Small intestine (tissue), 7 donors: ENCODE results near the gene PODXL2. TPM values are rescaled to one million over a fixed set of nuclear protein-coding genes. Genes with fewer than 3 reads are reported as not detected.

Experiments used
- DNase-seq, 2 donors: peaks; one replicate each; pipeline versions ENCODE4 v3.0.0 to v3.0.0-alpha.2; 2013
- FAIRE-seq: peaks from 2 replicates; lab custom pipeline; 2012; peaks lifted over from hg19 to GRCh38; lab: Jason Lieb, UNC
- H3K27ac ChIP-seq, 3 donors: one replicate each; pipeline ENCODE4 v1.5.1; 2013; ENCODE audit warnings: low read length in 2 of 3, mild to moderate bottlenecking in 2 of 3, control low read depth in 1 of 3, inconsistent platforms in 1 of 3, low read depth in 1 of 3, moderate library complexity in 1 of 3
- H3K27me3 ChIP-seq, 3 donors: one replicate each; pipeline ENCODE4 v1.6.1; 2013; ENCODE audit warnings: low read length in 3 of 3, inconsistent platforms in 1 of 3; ENCODE audit not compliant: control insufficient read depth in 3 of 3, insufficient read depth in 3 of 3
- H3K36me3 ChIP-seq, 3 donors: one replicate each; pipeline ENCODE4 v1.6.1; 2013; ENCODE audit warnings: low read length in 3 of 3, inconsistent platforms in 1 of 3, low read depth in 1 of 3, mild to moderate bottlenecking in 1 of 3, moderate library complexity in 1 of 3; ENCODE audit not compliant: control insufficient read depth in 3 of 3, insufficient read depth in 2 of 3
- H3K4me1 ChIP-seq, 3 donors: one replicate each; pipeline ENCODE4 v1.6.1; 2013; ENCODE audit warnings: low read length in 2 of 3, inconsistent platforms in 1 of 3, low read depth in 1 of 3, mild to moderate bottlenecking in 1 of 3, moderate library complexity in 1 of 3; ENCODE audit not compliant: control insufficient read depth in 3 of 3, insufficient read depth in 2 of 3
- H3K4me3 ChIP-seq, 3 donors: one replicate each; pipeline ENCODE4 v1.5.1; 2013; ENCODE audit warnings: low read length in 3 of 3, control low read depth in 1 of 3, inconsistent platforms in 1 of 3, low read depth in 1 of 3, mild to moderate bottlenecking in 1 of 3, moderate library complexity in 1 of 3
- H3K9me3 ChIP-seq, 2 donors: one replicate each; pipeline ENCODE4 v1.6.1; 2013; ENCODE audit warnings: low read depth in 1 of 2, low read length in 1 of 2; ENCODE audit not compliant: control insufficient read depth in 2 of 2, insufficient read depth in 1 of 2
- WGBS, 3 donors: extraction: QIAGEN DNeasy Blood & Tissue Kit; methylation state at CpG; one replicate each; pipeline ENCODE4 v1.1.7; 2013; 5-methylcytosine and 5-hydroxymethylcytosine counted together
- polyA plus RNA-seq, 4 donors: library from polyadenylated mRNA; stranded (reverse) in 3 of 4; unstranded in 1 of 4; fragments of 200-250 nt in 3 of 4; fragments of 120-200 nt in 1 of 4; gene quantifications; one replicate each; pipeline versions ENCODE4 v1.2.1 to v1.2.3, GENCODE V29; 2013
- donor health status: healthy with polysubstance abuse.
- donor health status: control.
- donor health status: control.
- donor health status: Bipolar disorder and iron deficiency.
- donor health status: healthy.

The PODXL2 gene
- polyA plus RNA-seq, 4 donors = 1.6 to 17.0 (median 4.2) TPM

DNA sequence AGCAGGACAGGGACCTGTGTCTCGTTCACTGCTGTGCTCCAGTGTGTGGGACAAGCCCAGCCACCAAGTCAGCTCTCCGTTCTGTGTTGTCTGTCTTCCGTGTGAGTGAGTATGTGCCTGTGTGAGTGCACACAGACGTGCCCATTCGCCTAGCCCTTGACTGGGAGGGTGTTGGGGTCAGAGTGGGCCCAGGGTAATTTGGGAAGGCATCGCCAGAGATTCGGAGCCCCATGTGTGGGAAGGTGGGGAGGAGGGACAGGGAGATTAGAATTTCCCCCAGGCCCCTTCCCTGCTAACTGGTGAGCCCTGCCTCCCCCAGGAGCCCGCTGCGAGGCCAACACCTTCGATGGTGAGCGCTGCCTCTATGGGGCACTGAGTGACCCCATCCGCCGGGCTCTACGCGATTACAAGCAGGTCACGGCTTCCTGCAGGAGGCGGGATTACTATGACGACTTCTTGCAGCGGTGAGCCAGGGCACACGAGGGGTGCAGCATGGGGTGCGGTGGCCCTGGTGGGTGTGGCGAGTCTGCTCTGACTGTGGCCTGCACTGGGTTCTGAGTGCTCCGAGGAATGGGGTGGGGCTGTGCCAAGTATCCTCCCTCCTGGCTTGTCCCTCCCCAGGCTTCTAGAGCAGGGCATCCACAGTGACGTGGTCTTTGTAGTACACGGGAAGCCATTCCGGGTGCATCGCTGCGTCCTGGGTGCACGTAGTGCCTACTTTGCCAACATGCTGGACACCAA lies 46.8 kb downstream of the PODXL2 start:
- H3K4me1 ChIP-seq = peaks cover 0 to 6% (median 0%) of the 10 kb centered on the region in 3 donors

DNA sequence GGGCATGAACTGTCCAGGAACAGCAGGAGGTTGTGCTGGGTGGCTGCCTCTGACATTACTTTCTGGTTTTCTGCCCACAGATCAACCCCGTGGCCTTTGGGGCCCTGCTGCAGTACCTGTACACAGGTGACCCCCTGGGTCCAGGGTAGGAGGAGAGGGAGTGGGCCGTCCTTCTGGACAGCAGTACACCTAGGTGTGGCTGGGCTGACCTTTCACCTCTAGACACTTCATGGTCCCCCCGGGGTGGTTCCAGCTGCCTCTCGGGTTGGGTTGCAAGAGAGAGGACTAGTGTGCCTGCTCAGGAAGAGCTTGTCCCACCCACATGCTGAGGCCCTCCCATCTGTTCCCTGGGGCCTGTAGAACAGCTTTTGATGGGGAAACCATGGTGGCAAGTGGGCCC lies 47.5 kb downstream of the PODXL2 start:
- Histone ChIP-seq H3K4me1 (peaks cover 0 to 6% (median 0%) of the 10 kb centered on the region in 3 donors), H3K9me3 (no peaks in the 10 kb centered on the region), H3K36me3 (peaks cover 0 to 40% (median 0%) of the 10 kb centered on the region in 3 donors), H3K4me3 (no peak overlapping the region), H3K27ac (no peak overlapping the region), H3K27me3 (no peaks in the 10 kb centered on the region)
- no peak for FAIRE-seq
- WGBS, 3 donors = 50 to 66% (median 53%) methylated on average over 4 of the region's 4 CpGs
- no peak for DNase-seq

More for the DNA sequence above, 46.8 kb downstream of the PODXL2 start:
- Histone ChIP-seq H3K4me3 (no peak overlapping the region), H3K36me3 (peaks cover 0 to 40% (median 0%) of the 10 kb centered on the region in 3 donors), H3K9me3 (no peaks in the 10 kb centered on the region), H3K27ac (no peak overlapping the region), H3K27me3 (no peaks in the 10 kb centered on the region)
- FAIRE-seq = no peak
- WGBS, 3 donors = 87 to 92% (median 89%) methylated on average over 28 to 29 of the region's 29 CpGs
- DNase-seq = no peak

DNA sequence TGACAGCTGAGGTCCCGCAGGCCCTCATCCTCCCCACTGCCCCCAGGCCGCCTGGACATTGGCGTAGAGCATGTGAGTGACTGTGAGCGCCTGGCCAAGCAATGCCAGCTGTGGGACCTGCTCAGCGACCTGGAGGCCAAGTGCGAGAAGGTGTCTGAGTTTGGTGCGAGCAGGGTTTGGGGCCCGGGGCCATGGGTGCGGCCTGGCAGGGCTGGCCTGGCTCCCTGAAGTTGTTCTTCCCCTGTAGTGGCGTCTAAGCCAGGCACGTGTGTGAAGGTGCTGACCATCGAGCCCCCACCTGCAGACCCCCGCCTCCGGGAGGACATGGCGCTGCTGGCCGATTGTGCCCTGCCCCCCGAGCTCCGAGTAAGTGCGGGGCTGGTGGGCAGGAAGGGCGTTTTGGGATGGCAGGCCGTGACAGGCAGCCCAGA lies 48.0 kb downstream of the PODXL2 start:
- Histone ChIP-seq H3K27ac (no peak overlapping the region), H3K36me3 (peaks cover 0 to 40% (median 0%) of the 10 kb centered on the region in 3 donors), H3K27me3 (no peaks in the 10 kb centered on the region), H3K4me3 (no peak overlapping the region), H3K4me1 (peaks cover 0 to 6% (median 0%) of the 10 kb centered on the region in 3 donors), H3K9me3 (no peaks in the 10 kb centered on the region)
- FAIRE-seq (no peak), DNase-seq (no peak)
- WGBS, 3 donors = 93 to 97% (median 95%) methylated on average over 21 of the region's 21 CpGs

DNA sequence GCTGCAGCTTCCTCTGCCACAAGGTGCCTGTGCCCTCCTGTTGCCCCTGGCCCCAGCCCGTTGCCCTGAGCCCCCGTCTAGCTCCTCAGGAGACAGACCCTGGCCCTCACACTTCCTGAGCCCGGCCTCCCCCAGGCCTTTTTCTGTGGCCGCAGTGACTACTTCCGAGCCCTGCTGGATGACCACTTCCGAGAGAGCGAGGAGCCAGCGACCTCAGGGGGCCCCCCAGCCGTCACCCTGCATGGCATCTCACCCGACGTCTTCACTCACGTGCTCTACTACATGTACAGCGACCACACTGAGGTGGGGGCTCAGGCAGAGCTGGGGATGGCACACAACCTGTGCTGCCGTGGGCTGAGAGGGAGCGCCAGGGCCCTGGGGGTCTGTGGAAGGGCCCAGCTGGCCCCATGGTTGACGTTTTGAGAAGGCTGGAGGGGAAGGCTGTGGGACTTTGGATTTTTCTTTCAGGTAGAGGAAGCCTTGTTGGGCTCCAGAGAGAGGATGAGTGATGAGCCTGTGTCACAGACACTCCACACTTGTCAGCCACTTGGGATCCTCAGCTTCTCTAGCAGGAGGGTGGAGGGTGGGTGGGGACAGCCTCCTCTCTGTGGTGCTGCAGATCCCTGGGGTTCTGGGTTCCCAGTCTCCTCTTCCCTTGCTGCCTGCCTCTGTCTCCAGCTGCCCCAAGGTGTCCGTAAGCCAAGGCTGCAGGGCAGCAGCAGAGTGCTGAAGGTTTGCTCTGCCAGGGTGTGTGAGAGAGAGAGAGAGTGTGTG lies 48.7 kb downstream of the PODXL2 start:
- WGBS, 3 donors = 91 to 94% (median 92%) methylated on average over 17 of the region's 17 CpGs
- Histone ChIP-seq H3K27ac (no peak overlapping the region), H3K27me3 (no peaks in the 10 kb centered on the region), H3K4me1 (peaks cover 0 to 6% (median 0%) of the 10 kb centered on the region in 3 donors), H3K4me3 (no peak overlapping the region), H3K9me3 (no peaks in the 10 kb centered on the region), H3K36me3 (peaks cover 0 to 40% (median 0%) of the 10 kb centered on the region in 3 donors)
- FAIRE-seq (no peak), DNase-seq (no peak)

DNA sequence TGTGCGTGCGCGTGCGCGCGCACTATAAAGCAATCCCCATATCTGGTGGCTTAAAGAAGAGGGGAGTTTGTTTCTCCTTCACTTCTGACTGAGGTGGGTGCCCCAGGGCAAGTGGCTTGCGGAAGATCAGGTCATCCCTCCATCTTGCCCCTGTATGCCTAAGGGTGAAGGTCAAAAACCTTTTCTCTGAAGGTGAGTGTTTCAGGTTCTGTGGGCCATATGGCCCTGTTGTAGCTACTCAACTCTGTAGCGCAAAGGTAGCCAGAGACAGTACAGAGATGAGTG lies 49.3 kb downstream of the PODXL2 start:
- Histone ChIP-seq H3K9me3 (no peaks in the 10 kb centered on the region), H3K4me1 (peaks cover 0 to 6% (median 0%) of the 10 kb centered on the region in 3 donors), H3K27me3 (no peaks in the 10 kb centered on the region), H3K36me3 (peaks cover 0 to 40% (median 0%) of the 10 kb centered on the region in 3 donors), H3K27ac (no peak overlapping the region), H3K4me3 (no peak overlapping the region)
- DNase-seq = no peak
- FAIRE-seq = no peak
- 94 to 99% (median 96%) methylated on average over 8 of the region's 8 CpGs for WGBS, 3 donors

DNA sequence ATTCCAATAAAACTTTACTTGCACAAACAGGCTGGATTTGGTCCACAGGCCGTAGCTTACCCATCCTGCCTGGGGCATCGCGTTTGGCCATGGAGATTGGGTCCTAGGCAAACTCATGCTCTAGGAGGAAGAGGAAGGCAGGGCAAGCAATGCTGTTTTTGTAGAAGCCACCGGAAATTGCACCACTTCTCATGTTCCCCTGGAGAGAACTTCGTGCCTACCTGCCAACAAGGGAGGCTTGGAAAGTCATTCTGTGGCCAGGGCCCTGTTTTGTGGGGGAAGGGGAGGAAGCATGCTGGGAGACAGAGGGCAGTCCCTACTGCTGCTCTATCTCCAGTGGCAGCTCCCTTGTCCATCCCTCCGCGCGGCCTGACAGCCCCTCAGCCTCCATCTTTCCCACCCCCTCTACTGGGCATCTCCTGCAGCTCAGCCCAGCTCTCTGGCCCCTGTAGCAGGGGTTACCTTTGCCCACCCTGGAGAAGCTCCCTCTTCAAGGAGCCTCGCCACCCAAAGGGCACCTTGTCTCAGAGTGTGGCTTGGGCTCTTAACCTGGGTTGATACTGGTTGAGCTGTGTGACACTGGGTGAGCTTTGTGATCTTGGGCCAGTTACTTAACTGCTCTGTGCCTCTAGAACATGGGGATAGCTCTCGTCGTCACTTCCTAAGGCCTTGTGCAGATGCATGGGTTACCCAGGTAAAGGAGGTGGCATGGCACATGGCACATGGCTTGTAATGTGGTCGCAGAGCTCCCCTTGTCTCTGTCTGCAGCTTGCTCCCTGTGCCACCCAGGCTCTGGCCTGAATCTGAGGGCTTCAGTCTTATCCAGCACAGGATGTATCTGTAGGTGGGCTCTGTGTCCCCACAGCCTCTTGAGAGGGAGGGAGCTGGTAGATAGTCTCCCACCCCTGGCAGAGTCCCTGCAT lies 49.9 kb downstream of the PODXL2 start:
- no peak for DNase-seq
- Histone ChIP-seq H3K27ac (no peak overlapping the region), H3K4me1 (no peaks in the 10 kb centered on the region), H3K4me3 (no peak overlapping the region), H3K36me3 (peaks cover 0 to 40% (median 0%) of the 10 kb centered on the region in 3 donors), H3K27me3 (no peaks in the 10 kb centered on the region), H3K9me3 (no peaks in the 10 kb centered on the region)
- WGBS, 3 donors = 87 to 93% (median 90%) methylated on average over 12 of the region's 12 CpGs
- FAIRE-seq = no peak

DNA sequence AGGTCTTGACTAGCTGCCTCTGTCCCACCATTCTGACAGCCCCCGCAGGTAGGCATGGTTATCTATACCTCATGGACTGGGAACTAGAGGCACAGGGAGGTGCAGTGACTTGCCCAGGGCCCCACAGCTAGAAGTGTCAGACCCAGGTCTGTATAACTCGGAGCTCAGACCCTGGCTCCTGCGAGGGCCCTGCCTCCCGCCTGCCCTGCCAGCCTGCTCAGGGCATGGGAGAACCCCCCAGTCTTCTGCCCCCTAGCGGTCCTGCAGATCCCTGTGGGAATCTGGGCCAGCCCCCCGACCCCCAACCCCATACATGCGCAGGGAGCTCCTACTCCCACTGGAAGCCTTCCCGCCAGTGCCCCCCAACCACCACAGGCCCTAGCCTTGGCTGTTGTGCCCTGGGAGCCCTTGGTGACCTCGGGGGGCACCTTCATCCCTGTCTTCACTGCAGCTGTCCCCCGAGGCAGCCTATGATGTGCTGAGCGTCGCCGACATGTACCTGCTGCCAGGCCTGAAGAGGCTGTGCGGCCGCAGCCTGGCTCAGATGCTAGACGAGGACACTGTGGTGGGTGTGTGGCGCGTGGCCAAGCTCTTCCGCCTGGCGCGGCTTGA lies 50.7 kb downstream of the PODXL2 start:
- Histone ChIP-seq H3K4me3 (no peak overlapping the region), H3K4me1 (no peaks in the 10 kb centered on the region), H3K27ac (no peak overlapping the region), H3K36me3 (peaks cover 0 to 38% (median 0%) of the 10 kb centered on the region in 3 donors), H3K27me3 (no peaks in the 10 kb centered on the region), H3K9me3 (no peaks in the 10 kb centered on the region)
- WGBS, 3 donors = 90 to 95% (median 92%) methylated on average over 19 to 21 of the region's 21 CpGs
- FAIRE-seq (no peak), DNase-seq (no peak)
